OCI-LY7 (cell line): ENCODE results near the gene CHSY3. TPM values are rescaled to one million over a fixed set of nuclear protein-coding genes. Genes with fewer than 3 reads are reported as not detected.

Experiments used
- BruUV-seq: library from RNA; stranded (reverse); fragments of 400-500 nt; replicated peaks from 2 replicates; lab custom pipeline; 2021; lab: Mats Ljungman, UMichigan
- CTCF ChIA-PET: fragments of 300-600 bp; sonication (Branson Sonifier 250); formaldehyde crosslinking; loops from one replicate; lab custom pipeline; 2022; ENCODE audit warnings: antibody characterized with exemption; ENCODE audit not compliant: unreplicated experiment; lab: Charles Lee
- POLR2A ChIA-PET: fragments of 300-600 bp; sonication (Branson Sonifier 250); formaldehyde crosslinking; loops from one replicate; lab custom pipeline; 2022; ENCODE audit warnings: antibody characterized with exemption; lab: Charles Lee
- DNase-seq: peaks from one replicate; pipeline ENCODE4 v3.0.0-alpha.2; 2015; ENCODE audit warnings: low spot score
- H2AFZ ChIP-seq: fragments of 200-600 bp; sonication (generic), shearing (Covaris generic); 2 replicates; pipeline ENCODE4 v1.6.1; 2014; ENCODE audit warnings: mild to moderate bottlenecking, antibody characterized with exemption, low read length, moderate library complexity
- H3K27ac ChIP-seq: fragments of 200-600 bp; sonication (generic); 2 replicates; pipeline ENCODE4 v1.5.1; 2014; ENCODE audit warnings: mixed run types, low read depth, mild to moderate bottlenecking, moderate library complexity, low read length, inconsistent platforms; ENCODE audit not compliant: poor library complexity, severe bottlenecking
- H3K36me3 ChIP-seq: fragments of 200-600 bp; sonication (generic); 2 replicates; pipeline ENCODE4 v1.6.1; 2014; ENCODE audit warnings: mild to moderate bottlenecking, antibody characterized with exemption, low read length, moderate library complexity, mixed read lengths; ENCODE audit not compliant: insufficient read depth
- H3K4me1 ChIP-seq: fragments of 200-600 bp; sonication (generic); 2 replicates; pipeline ENCODE4 v1.5.1; 2014; ENCODE audit warnings: mild to moderate bottlenecking, low read length; ENCODE audit not compliant: insufficient read depth, poor library complexity, severe bottlenecking
- H3K4me2 ChIP-seq: fragments of 200-600 bp; sonication (generic); 2 replicates; pipeline ENCODE4 v1.6.1; 2014; ENCODE audit warnings: mild to moderate bottlenecking, low read length
- H3K4me3 ChIP-seq: fragments of 200-600 bp; sonication (generic); 2 replicates; pipeline ENCODE4 v1.5.1; 2014; ENCODE audit warnings: mild to moderate bottlenecking, low read depth, low read length; ENCODE audit not compliant: poor library complexity, severe bottlenecking
- H3K79me2 ChIP-seq: fragments of 200-600 bp; sonication (generic); 2 replicates; pipeline ENCODE4 v1.6.1; 2016; ENCODE audit warnings: low read depth, mild to moderate bottlenecking, low read length, moderate library complexity, mixed read lengths; ENCODE audit not compliant: insufficient read depth
- H3K9me2 ChIP-seq: fragments of 200-600 bp; sonication (generic); 2 replicates; pipeline ENCODE4 v1.6.1; 2016; ENCODE audit warnings: mild to moderate bottlenecking, low read length, mixed read lengths; ENCODE audit not compliant: insufficient read depth
- H3K9me3 ChIP-seq: fragments of 200-600 bp; sonication (generic); 2 replicates; pipeline ENCODE4 v1.6.1; 2014; ENCODE audit warnings: mild to moderate bottlenecking, mixed run types, low read length, mixed read lengths
- H4K20me1 ChIP-seq: fragments of 200-600 bp; sonication (generic); 2 replicates; pipeline ENCODE4 v1.6.1; 2014; ENCODE audit warnings: mild to moderate bottlenecking, antibody characterized with exemption, low read length, moderate library complexity, mixed read lengths; ENCODE audit not compliant: insufficient read depth
- CTCF ChIP-seq: fragments of 200-600 bp; sonication (generic); conservative IDR thresholded peaks from 2 replicates; pipeline ENCODE4 v1.5.1; 2014; ENCODE audit warnings: mild to moderate bottlenecking, antibody characterized with exemption, low read length, moderate library complexity, mixed read lengths
- EZH2phosphoT487 ChIP-seq: fragments of 200-600 bp; sonication (generic); IDR thresholded peaks from 2 replicates; pipeline ENCODE4 v1.6.1; 2018; ENCODE audit warnings: low read depth, borderline replicate concordance, mild to moderate bottlenecking, mixed run types, antibody characterized with exemption, low read length, moderate library complexity, mixed read lengths
- intact Hi-C: fragments of 100-400 bp; cut with micrococcal nuclease; formaldehyde crosslinking; loops from one replicate; pipeline ENCODE4 v1.10.0; 2022; ENCODE audit not compliant: unreplicated experiment
- total RNA-seq, 2 experiments: library from RNA; depleted of rRNA in 1 of 2; stranded (reverse); fragments of >200 nt in 1 of 2; shearing (Covaris generic) in 1 of 2; gene quantifications; 2 replicates each; pipeline ENCODE4 v1.2.3, GENCODE V29; 2014 to 2022

The CHSY3 gene
- total RNA-seq, 2 experiments from 2014 or later, result not detected

- CTCF ChIA-PET, result no interaction called here
- no peak for DNase-seq
- Histone ChIP-seq H3K4me3 (no peak overlapping the region), H3K27ac (no peak overlapping the region), H3K36me3 (no peaks in the 10 kb centered on the region), H3K9me3 (no peaks in the 10 kb centered on the region), H2AFZ (no peak overlapping the region), H4K20me1 (no peaks in the 10 kb centered on the region), H3K79me2 (no peaks in the 10 kb centered on the region), H3K4me2 (no peak overlapping the region), H3K4me1 (no peaks in the 10 kb centered on the region), H3K9me2 (no peaks in the 10 kb centered on the region)
- intact Hi-C loops, result no loop called here
- POLR2A ChIA-PET, result no interaction called here
- TF ChIP-seq EZH2phosphoT487 (no peak), CTCF (no peak)
- BruUV-seq, result no TSS peak
Observed at GRCh38 chr5:130032807-130033206, 128.5 kb downstream of the CHSY3 start.

GRCh38 chr5:130034566-130035210 lies 130.4 kb downstream of the CHSY3 start:
- TF ChIP-seq CTCF (no peak), EZH2phosphoT487 (no peak)
- BruUV-seq, result no TSS peak
- POLR2A ChIA-PET, result no interaction called here

GRCh38 chr5:130035388-130035787 lies 131.1 kb downstream of the CHSY3 start:
- no peak overlapping the region for H2AFZ ChIP-seq
- H3K4me2 ChIP-seq, result no peak overlapping the region
- H3K9me2 ChIP-seq, result no peaks in the 10 kb centered on the region
- no peak for DNase-seq
- TF ChIP-seq CTCF (no peak), EZH2phosphoT487 (no peak)
- no peaks in the 10 kb centered on the region for H4K20me1 ChIP-seq
- BruUV-seq, result no TSS peak
- H3K4me3 ChIP-seq, result no peak overlapping the region
- H3K9me3 ChIP-seq, result no peaks in the 10 kb centered on the region
- CTCF ChIA-PET, result no interaction called here
- H3K36me3 ChIP-seq, result no peaks in the 10 kb centered on the region
- POLR2A ChIA-PET, result interaction anchor here (0.7 kb wide), 3 partner anchors 14 to 184 kb away, joined by 3 to 6 read pairs (median 3); no protein-coding TSS in a partner anchor
- H3K4me1 ChIP-seq, result no peaks in the 10 kb centered on the region
- intact Hi-C loops, result no loop called here
- no peak overlapping the region for H3K27ac ChIP-seq
- no peaks in the 10 kb centered on the region for H3K79me2 ChIP-seq

More at GRCh38 chr5:130034566-130035210, 130.4 kb downstream of the CHSY3 start:
- no peak overlapping the region for H3K4me3 ChIP-seq
- no peaks in the 10 kb centered on the region for H3K9me3 ChIP-seq
- CTCF ChIA-PET, result no interaction called here
- no peaks in the 10 kb centered on the region for H3K4me1 ChIP-seq
- H4K20me1 ChIP-seq, result no peaks in the 10 kb centered on the region
- H3K79me2 ChIP-seq, result no peaks in the 10 kb centered on the region
- H3K9me2 ChIP-seq, result no peaks in the 10 kb centered on the region
- no peak overlapping the region for H3K4me2 ChIP-seq
- no peak for DNase-seq
- H3K27ac ChIP-seq, result no peak overlapping the region
- H2AFZ ChIP-seq, result no peak overlapping the region
- no peaks in the 10 kb centered on the region for H3K36me3 ChIP-seq
- intact Hi-C loops, result no loop called here
